RKO (cell line): Measurements from ENCODE around the gene KANK3.
"Not testable (repeated sequence)": the region's sequence is repeated elsewhere in the genome, so short reads cannot be mapped to it uniquely, and the experiment has no call there.

Experiments
- DNase-seq: peaks from one replicate; pipeline ENCODE4 v3.0.0-alpha.2; 2016; ENCODE audit warnings: low spot score

The KANK3 gene

DNA sequence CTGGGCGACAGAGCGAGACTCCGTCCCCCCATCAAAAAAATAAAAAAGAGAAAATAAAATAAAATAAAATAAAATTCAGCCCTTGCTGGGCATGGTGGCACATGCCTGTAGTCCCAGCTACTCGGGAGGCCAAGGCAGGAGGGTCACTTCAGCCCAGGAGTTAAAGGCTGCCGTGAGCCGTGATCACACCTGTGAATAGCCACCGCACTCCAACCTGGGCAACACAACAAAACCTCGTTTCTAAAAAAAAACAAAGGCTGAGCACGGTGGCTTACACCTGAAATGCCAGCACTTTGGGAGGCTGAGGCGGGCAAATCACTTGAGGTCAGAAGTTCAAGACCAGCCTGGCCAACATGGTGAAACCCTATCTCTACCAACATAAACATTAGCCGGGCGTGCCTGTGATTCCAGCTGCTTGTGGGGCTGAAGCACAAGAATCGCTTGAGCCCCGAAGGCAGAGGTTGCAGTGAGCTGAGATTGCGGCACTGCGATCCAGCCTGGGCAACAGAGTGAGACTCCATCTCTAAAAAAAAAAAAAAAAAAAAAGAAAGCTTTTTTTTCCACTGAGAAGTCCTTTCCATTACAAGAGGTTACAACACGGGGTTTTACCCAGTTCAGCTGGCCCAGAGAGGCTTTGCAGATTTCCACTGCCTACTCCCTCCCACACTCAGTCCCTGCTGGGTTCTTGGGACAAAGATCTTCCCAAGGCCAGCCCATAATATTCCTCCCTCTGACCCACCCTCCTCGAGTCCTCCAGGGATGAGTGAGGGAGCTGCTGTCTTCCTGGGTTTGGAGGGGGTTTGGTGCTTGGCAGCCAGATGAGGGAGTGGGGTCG, 27.3 kb upstream of the KANK3 start:
- DNase-seq = no peak

GRCh38 chr19:8367327-8368001, 24.4 kb upstream of the KANK3 start:
- DNase-seq = peak; percentile 47

- DNase-seq = no peak
These were observed 23.9 kb upstream of the KANK3 start for GRCh38 chr19:8366961-8367326.

DNA sequence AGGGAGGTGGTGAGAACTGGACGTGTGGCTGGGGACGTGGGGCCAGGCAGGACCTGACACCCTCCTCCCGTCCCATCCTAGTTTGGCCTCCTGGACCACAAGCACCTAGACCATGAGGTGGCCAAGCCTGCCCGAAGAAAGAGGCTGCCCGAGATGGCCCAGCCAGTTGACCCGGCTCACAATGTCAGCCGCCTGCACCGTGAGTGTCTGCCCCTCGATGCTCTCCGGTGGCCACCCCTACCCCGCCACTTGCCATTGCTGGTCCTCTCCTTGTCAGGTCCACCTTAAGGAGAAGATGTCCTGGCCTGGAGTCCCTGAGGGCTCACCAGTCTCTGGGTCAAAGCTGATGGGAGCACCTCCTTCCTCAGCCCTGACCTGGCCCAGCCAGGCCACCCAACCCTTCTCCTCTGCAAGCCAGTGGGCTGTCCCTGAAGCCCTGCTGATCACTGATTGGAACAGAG, 23.1 kb upstream of the KANK3 start:
- no peak for DNase-seq

GRCh38 chr19:8363803-8364771, 21.0 kb upstream of the KANK3 start, which contains the start of gene ANGPTL4:
ANGPTL4 (plus strand) TSS chr19:8364155; CDS start chr19:8364322, 167 bp downstream.
- DNase-seq = peak; percentile 85

DNA sequence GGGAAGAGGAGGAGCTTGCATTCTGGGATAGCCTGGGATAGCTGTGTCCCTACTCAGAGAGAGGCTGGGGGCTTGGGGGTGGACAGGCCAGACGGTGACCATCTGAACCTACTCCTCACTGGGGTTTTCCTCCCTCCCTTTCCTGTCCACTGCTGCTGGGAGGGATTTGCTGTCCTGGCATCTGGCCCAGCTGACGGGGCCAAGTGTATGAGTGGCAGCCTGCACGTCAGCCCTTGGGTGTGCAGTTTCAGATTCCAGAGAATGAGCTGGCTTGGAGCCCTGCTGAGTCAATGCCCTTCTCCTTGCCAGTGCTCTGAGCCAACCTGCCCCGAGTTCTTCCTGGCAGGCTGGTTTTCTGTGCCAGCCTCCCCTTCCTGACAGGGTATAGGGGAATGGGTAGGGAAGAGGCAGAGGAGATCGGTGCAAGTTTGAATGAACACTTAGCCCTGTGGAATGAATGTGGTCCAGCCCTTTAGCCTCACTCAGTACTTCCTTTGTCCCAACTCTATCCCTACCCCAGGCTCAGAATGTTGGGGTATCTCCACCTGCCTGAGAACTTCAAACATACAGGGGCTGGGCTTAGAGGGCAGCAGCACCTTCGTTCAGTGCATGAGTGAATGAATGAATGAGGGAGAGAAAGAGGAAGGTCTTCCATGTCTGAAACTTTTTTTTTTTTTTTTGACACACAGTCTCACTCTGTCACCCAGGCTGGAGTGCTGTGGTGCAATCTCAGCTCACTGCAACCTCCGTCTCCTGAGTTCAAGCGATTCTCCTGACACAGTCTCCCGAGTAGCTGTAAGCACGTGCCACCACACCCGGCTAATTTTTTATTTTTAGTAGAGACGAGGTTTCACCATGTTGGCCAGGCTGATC, 19.1 kb upstream of the KANK3 start:
- peak; percentile 99 for DNase-seq

GRCh38 chr19:8360196-8360595, 17.1 kb upstream of the KANK3 start:
- no peak for DNase-seq

DNA sequence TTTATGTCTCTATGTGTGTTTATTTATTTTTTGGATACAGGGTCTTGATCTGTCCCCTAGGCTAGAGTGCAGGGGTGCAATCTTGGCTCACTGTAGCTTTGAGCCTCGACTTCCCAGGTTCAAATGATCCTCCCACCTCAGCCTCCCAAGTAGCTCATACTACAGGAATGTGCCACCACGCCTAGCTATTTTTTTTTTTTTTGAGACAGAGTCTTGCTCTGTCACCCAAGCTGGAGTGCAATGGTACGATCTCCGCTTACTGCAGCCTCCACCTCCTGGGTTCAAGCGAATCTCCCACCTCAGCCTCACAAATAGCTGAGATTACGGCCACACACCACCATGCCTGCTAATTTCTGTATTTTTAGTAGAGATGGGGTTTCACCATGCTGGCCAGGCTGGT, 15.9 kb upstream of the KANK3 start:
- DNase-seq = no peak

DNA sequence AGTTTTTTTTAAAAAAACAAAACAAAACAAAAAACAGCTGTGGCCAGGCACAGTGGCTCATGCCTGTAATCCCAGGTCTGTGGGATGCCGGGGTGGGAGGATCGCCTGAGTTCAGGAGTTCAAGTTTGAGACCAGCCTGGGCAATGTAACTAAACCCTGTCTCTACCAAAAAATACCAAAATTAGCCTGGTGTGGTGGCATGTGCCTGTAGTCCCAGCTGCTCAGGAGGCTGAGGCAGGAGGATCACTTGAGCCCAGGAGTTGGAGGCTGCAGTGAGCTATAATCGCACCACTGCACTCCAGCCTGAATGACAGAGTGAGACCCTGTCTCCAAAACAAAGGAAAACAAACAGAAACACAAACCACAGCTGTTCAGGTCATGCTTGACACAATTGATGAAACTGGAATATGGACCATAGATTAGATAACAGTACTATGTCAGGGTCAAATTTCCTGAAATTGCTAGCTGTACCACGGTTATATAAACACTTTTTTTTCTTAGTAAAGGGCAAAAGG, 14.0 kb upstream of the KANK3 start:
- no peak for DNase-seq

DNA sequence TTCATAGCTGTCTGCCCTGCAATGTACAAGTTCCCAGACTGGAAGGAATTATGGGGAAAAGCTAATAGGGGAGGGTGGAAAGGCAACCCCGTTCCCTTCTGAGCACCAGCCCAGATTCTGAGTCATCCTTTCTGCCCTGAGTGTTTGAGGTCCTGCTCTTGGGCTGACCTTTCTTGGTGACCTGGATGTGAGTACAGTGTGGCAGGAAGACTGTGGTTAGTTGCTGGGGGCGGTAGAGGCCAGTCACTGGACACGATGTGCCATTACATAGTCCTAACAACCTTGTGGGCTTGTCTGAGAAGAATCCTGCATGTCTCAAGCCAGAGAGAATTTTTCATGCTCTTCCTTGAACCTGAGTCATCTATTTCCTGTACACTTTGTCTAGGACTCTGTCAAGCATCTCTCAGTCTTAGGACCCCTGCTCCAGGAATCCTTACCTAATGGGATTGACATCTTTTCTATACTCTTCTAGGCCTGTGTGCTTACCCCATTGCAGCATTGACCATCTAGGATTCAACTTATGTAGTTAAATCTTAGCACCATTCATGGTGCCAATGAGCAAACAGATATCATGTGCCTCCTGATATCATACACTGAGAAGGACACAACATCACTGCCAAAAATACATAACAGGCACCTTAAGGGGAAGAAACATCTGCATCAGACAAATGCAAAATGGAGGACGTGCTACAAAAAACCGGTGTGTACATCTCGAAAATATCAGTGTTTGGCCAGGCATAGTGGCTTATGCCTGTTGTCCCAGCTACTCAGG, 12.8 kb upstream of the KANK3 start:
- peak; percentile 100 for DNase-seq

DNA sequence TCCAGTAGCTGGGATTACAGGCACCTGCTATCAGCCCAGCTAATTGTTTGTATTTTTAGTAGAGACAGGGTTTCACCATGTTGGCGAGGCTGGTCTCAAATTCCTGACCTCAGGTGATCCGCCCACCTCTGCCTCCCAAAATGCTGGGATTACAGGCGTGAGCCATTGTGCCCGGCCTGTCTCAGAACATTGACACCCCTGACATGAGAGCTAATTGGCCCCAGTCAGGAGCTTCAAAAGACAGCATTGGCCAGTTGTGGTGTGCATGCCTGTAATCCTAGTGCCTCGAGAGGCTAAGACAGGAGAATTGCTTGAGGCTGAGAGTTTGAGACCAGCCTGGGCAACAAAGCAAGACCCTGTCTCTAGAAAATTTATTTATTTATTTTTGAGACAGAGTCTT, 9.8 kb upstream of the KANK3 start:
- DNase-seq = not testable (repeated sequence)

- DNase-seq = no peak
These were observed 9.2 kb upstream of the KANK3 start for GRCh38 chr19:8352134-8352827.

GRCh38 chr19:8349629-8350372, 6.7 kb upstream of the KANK3 start:
- not testable (repeated sequence) for DNase-seq

DNA sequence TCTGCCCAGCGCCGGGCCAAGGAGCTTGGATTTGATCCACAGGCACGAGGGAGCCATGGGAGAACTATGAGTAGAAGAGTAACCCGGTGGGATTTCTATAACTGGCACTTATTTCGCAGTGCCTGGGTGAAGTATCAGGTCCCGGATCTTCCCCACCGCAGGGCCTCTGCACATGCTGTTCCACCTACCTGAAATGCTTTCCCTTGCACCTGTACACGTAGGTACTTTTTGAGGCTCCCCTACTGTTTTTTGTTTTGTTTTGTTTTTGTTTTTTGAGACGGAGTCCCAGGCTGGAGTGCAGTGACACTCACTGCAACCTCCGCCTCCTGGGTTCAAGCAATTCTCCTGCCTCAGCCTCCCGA, 402 bp upstream of the KANK3 start:
- no peak for DNase-seq

DNA sequence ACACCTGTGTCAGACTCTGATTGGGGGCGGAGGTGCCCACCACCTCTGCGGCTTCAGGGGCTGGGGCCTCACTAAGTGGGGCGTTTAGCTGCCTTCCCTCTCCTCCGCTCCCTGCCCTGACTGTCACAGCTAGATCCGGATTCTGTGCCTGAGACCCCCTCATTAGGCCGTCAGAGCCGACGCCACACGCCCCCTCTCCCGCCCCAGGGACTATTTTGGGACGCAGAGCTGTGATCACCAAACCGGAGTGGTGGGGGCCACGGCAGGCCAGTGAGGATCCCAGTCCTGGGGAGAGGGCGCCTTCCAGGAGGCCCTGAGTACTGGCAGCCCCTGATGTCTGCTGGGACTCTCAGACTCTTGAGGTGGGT, 762 bp downstream of the KANK3 start:
- no peak for DNase-seq

DNA sequence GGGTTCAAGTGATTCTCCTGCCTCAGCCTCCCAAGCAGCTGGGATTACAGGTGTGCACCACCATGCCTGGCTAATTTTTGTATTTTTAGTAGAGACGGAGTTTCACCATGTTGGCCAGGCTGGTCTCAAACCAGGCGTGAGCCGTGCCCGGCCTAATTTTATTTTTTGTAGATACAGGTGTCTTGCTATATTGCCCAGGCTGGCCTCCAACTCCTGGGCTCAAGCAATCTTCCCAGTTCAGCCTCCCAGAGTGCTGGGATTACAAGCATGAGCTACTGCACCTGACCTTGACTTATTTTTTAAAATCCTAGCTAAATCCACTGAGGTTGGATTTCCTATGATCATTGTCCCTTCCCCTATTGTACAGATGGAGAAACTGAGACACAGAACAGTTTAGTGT, 1.6 kb downstream of the KANK3 start:
- not testable (repeated sequence) for DNase-seq

DNA sequence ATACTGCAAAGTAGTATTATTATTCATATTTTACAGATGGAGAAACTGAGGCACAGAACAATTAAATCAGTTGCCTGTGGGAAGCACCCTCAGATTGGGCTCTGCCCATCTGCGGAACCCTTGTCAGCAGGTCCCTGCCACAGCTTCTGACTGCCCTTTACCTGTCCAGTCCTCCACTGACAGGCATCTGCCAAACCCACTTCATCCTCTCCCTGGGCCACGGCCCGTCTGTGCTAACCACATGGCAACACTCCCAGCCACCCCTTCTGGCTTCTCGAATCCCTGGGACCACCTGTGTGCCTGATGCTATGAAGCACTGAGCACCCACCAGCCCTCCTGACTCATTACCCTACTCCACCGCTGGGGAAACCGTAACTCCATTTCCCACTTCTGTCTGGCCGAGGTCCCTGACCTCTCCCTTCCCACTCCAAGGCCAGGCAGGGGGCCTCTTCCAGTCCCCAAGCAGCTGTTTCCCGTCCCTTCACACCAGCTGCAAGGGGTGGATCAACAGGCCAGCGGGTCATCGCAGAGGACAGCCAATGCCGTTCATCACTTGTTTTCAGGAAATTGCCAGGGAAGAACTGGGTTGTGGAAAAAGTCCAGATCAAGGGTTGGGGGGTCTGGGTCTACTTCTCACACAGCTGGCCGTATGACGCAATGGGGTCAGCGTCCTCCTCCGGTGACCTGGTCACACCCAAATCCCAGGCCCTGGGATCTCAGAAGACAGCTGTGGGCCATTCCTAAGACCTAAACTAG, 2.5 kb downstream of the KANK3 start:
- DNase-seq = no peak

GRCh38 chr19:8338835-8339234, 4.2 kb downstream of the KANK3 start:
- DNase-seq = no peak
